ENCODE measurements around the gene TRAK1. TPM values are rescaled to one million over a fixed set of nuclear protein-coding genes. Genes with fewer than 3 reads are reported as not detected.

TRAK1 gene
- total RNA-seq, 1 donor from 2014 or later, result 36.8 TPM

GRCh38 chr3:42230860-42231259 is 139.7 kb downstream of the TRAK1 start:
- Histone ChIP-seq H3K9me3 (no peaks in the 10 kb centered on the region), H3K27me3 (no peaks in the 10 kb centered on the region), H3K27ac (no peak overlapping the region), H3K36me3 (no peaks in the 10 kb centered on the region), H3K4me3 (no peak overlapping the region), H3K4me1 (peaks cover 4% of the 10 kb centered on the region)
- DNase-seq (ENCODE audit: extremely low spot score in 2 of 2), result no peak
- no peak for TF ChIP-seq POLR2A (IDR thresholded peaks at IDR 0.05)
- no peak for TF ChIP-seq CTCF (IDR thresholded peaks at IDR 0.05)
- intact Hi-C loops (cut with DNase I), result loop anchor here (1.0 kb wide), 1 partner anchor 213 kb away; no protein-coding TSS in a partner anchor

GRCh38 chr3:42235532-42235931 is 144.4 kb downstream of the TRAK1 start:
- DNase-seq (ENCODE audit: extremely low spot score in 2 of 2), result no peak
- H3K4me3 ChIP-seq, result no peak overlapping the region
- no peak overlapping the region for H3K27ac ChIP-seq
- peaks cover 7% of the 10 kb centered on the region for H3K9me3 ChIP-seq
- H3K27me3 ChIP-seq, result no peaks in the 10 kb centered on the region
- H3K36me3 ChIP-seq, result no peaks in the 10 kb centered on the region
- TF ChIP-seq CTCF (IDR thresholded peaks at IDR 0.05), result no peak
- TF ChIP-seq POLR2A (IDR thresholded peaks at IDR 0.05), result no peak
- TF ChIP-seq POLR2AphosphoS5 (IDR thresholded peaks at IDR 0.05; ENCODE audit: insufficient read depth in 1 of 2, low read depth in 1 of 2), result no peak
- intact Hi-C loops (cut with DNase I), result no loop called here
- H3K4me1 ChIP-seq, result no peaks in the 10 kb centered on the region

GRCh38 chr3:42236611-42237010 is 145.5 kb downstream of the TRAK1 start:
- TF ChIP-seq POLR2A (IDR thresholded peaks at IDR 0.05), result no peak
- TF ChIP-seq CTCF (IDR thresholded peaks at IDR 0.05), result no peak
- no peak for TF ChIP-seq POLR2AphosphoS5 (IDR thresholded peaks at IDR 0.05; ENCODE audit: insufficient read depth in 1 of 2, low read depth in 1 of 2)
- DNase-seq (ENCODE audit: extremely low spot score in 2 of 2), result no peak
- intact Hi-C loops (cut with DNase I), result no loop called here
- Histone ChIP-seq H3K27ac (no peak overlapping the region), H3K9me3 (peaks cover 7% of the 10 kb centered on the region), H3K27me3 (no peaks in the 10 kb centered on the region), H3K36me3 (no peaks in the 10 kb centered on the region), H3K4me3 (no peak overlapping the region), H3K4me1 (no peaks in the 10 kb centered on the region)

GRCh38 chr3:42246091-42246490 is 154.9 kb downstream of the TRAK1 start:
- Histone ChIP-seq H3K9me3 (no peaks in the 10 kb centered on the region), H3K27ac (no peak overlapping the region), H3K4me1 (no peaks in the 10 kb centered on the region), H3K36me3 (no peaks in the 10 kb centered on the region), H3K4me3 (no peak overlapping the region), H3K27me3 (no peaks in the 10 kb centered on the region)
- DNase-seq (ENCODE audit: extremely low spot score in 2 of 2), result no peak
- intact Hi-C loops (cut with DNase I), result no loop called here
- TF ChIP-seq CTCF (IDR thresholded peaks at IDR 0.05), result no peak
- TF ChIP-seq POLR2AphosphoS5 (IDR thresholded peaks at IDR 0.05; ENCODE audit: insufficient read depth in 1 of 2, low read depth in 1 of 2), result no peak
- no peak for TF ChIP-seq POLR2A (IDR thresholded peaks at IDR 0.05)

GRCh38 chr3:42247576-42248027 is 156.4 kb downstream of the TRAK1 start:
- Histone ChIP-seq H3K4me1 (no peaks in the 10 kb centered on the region), H3K27me3 (no peaks in the 10 kb centered on the region), H3K9me3 (no peaks in the 10 kb centered on the region), H3K27ac (no peak overlapping the region), H3K36me3 (no peaks in the 10 kb centered on the region), H3K4me3 (no peak overlapping the region)
- TF ChIP-seq CTCF (IDR thresholded peaks at IDR 0.05), result peak; percentile 16 to 41 (median 22)
- TF ChIP-seq POLR2AphosphoS5 (IDR thresholded peaks at IDR 0.05; ENCODE audit: insufficient read depth in 1 of 2, low read depth in 1 of 2), result no peak
- DNase-seq (ENCODE audit: extremely low spot score in 2 of 2), result no peak
- intact Hi-C loops (cut with DNase I), result no loop called here

All from vagina (tissue), 2 donors.